ENCODE measurements around the gene BCR.

BCR gene

DNA sequence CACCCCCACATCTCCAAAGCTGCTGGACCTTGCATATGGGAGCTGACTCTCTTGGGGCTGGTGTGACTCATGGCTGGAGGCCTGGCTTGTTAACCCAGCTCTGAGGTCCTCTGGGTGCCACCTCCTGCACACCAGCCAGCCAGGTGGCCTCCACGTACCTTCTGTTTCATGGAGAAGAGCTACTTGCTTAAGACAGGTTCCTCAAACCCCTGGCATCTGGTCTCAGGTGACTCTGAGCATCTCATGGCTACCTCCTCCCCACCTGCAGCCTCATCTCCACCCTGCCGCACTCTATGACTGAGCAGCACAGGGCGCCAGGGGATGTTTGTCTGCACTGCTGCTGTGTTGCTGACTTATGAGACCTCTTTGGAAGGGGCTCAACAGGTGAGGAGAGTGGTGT, 55.7 kb downstream of the BCR start:
- H3K27me3 ChIP-seq (ENCODE audit: insufficient read depth, poor library complexity, severe bottlenecking) = no peaks in the 10 kb centered on the region
- H3K27ac ChIP-seq (replicated peaks) = no peak overlapping the region
- TF ChIP-seq, protein P1, sequence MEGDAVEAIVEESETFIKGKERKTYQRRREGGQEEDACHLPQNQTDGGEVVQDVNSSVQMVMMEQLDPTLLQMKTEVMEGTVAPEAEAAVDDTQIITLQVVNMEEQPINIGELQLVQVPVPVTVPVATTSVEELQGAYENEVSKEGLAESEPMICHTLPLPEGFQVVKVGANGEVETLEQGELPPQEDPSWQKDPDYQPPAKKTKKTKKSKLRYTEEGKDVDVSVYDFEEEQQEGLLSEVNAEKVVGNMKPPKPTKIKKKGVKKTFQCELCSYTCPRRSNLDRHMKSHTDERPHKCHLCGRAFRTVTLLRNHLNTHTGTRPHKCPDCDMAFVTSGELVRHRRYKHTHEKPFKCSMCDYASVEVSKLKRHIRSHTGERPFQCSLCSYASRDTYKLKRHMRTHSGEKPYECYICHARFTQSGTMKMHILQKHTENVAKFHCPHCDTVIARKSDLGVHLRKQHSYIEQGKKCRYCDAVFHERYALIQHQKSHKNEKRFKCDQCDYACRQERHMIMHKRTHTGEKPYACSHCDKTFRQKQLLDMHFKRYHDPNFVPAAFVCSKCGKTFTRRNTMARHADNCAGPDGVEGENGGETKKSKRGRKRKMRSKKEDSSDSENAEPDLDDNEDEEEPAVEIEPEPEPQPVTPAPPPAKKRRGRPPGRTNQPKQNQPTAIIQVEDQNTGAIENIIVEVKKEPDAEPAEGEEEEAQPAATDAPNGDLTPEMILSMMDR (IDR thresholded peaks at IDR 0.05; ENCODE audit: insufficient read depth, low read length) = no peak
- TF ChIP-seq SPI1 (IDR thresholded peaks at IDR 0.05; ENCODE audit: borderline replicate concordance, low read depth) (no peak), POLR2AphosphoS5 (IDR thresholded peaks at IDR 0.05; ENCODE audit: low read depth) (no peak), GABPA (IDR thresholded peaks at IDR 0.05; ENCODE audit: low read depth) (no peak)
- TF ChIP-seq, protein P2, sequence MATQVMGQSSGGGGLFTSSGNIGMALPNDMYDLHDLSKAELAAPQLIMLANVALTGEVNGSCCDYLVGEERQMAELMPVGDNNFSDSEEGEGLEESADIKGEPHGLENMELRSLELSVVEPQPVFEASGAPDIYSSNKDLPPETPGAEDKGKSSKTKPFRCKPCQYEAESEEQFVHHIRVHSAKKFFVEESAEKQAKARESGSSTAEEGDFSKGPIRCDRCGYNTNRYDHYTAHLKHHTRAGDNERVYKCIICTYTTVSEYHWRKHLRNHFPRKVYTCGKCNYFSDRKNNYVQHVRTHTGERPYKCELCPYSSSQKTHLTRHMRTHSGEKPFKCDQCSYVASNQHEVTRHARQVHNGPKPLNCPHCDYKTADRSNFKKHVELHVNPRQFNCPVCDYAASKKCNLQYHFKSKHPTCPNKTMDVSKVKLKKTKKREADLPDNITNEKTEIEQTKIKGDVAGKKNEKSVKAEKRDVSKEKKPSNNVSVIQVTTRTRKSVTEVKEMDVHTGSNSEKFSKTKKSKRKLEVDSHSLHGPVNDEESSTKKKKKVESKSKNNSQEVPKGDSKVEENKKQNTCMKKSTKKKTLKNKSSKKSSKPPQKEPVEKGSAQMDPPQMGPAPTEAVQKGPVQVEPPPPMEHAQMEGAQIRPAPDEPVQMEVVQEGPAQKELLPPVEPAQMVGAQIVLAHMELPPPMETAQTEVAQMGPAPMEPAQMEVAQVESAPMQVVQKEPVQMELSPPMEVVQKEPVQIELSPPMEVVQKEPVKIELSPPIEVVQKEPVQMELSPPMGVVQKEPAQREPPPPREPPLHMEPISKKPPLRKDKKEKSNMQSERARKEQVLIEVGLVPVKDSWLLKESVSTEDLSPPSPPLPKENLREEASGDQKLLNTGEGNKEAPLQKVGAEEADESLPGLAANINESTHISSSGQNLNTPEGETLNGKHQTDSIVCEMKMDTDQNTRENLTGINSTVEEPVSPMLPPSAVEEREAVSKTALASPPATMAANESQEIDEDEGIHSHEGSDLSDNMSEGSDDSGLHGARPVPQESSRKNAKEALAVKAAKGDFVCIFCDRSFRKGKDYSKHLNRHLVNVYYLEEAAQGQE (IDR thresholded peaks at IDR 0.05; ENCODE audit: insufficient replicate concordance, low read depth) = no peak
- no peak for DNase-seq (ENCODE audit: low read depth in 1 of 2, low spot score in 1 of 2)
- no peak overlapping the region for H3K4me3 ChIP-seq (replicated peaks; ENCODE audit: insufficient read depth, low read length)

- TF ChIP-seq SPI1 (IDR thresholded peaks at IDR 0.05; ENCODE audit: borderline replicate concordance, low read depth) (no peak), POLR2AphosphoS5 (IDR thresholded peaks at IDR 0.05; ENCODE audit: low read depth) (no peak), GABPA (IDR thresholded peaks at IDR 0.05; ENCODE audit: low read depth) (no peak)
- TF ChIP-seq, protein P2 (IDR thresholded peaks at IDR 0.05; ENCODE audit: insufficient replicate concordance, low read depth) = no peak
- no peak overlapping the region for H3K4me3 ChIP-seq (replicated peaks; ENCODE audit: insufficient read depth, low read length)
- DNase-seq (ENCODE audit: low read depth in 1 of 2, low spot score in 1 of 2) = no peak
- no peaks in the 10 kb centered on the region for H3K27me3 ChIP-seq (ENCODE audit: insufficient read depth, poor library complexity, severe bottlenecking)
- no peak overlapping the region for H3K27ac ChIP-seq (replicated peaks)
Measured at GRCh38 chr22:23236440-23237184, 56.3 kb downstream of the BCR start.

GRCh38 chr22:23237201-23237798, 57.0 kb downstream of the BCR start:
- TF ChIP-seq SPI1 (IDR thresholded peaks at IDR 0.05; ENCODE audit: borderline replicate concordance, low read depth) = no peak
- TF ChIP-seq, protein P2 (IDR thresholded peaks at IDR 0.05; ENCODE audit: insufficient replicate concordance, low read depth) = no peak
- TF ChIP-seq, protein P1 (IDR thresholded peaks at IDR 0.05; ENCODE audit: insufficient read depth, low read length) = no peak
- no peak for TF ChIP-seq POLR2AphosphoS5 (IDR thresholded peaks at IDR 0.05; ENCODE audit: low read depth)
- no peak for TF ChIP-seq GABPA (IDR thresholded peaks at IDR 0.05; ENCODE audit: low read depth)
- no peaks in the 10 kb centered on the region for H3K27me3 ChIP-seq (ENCODE audit: insufficient read depth, poor library complexity, severe bottlenecking)
- no peak for DNase-seq (ENCODE audit: low read depth in 1 of 2, low spot score in 1 of 2)
- H3K4me3 ChIP-seq (replicated peaks; ENCODE audit: insufficient read depth, low read length) = no peak overlapping the region
- no peak overlapping the region for H3K27ac ChIP-seq (replicated peaks)
